ENCODE data around the gene PSMD8. TPM values are rescaled to one million over a fixed set of nuclear protein-coding genes. Genes with fewer than 3 reads are reported as not detected.

PSMD8 gene
- total RNA-seq, 1 donor from 2014 or later: 215 TPM

DNA sequence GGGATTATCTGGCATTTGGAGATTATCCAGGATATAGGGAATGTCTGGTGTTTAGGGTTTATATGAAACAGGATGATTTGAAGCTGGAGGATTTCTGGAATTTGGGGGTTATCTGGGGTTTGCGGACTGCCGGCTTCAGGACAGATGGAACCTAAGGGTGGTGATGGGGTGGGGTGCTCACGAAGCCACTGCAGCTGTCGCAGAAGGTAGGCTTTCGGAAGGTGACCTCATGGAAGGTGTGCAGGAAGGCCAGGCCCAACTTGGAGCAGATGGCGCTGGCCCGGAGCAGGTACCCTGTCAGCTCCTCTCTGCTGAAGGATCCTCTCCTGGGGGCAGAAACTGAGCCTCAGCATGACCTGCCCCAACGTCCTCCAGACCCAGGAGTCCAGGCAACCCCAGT, 38.1 kb downstream of the PSMD8 start:
- no peak overlapping the region for H3K27ac Mint-ChIP-seq (ENCODE audit: unreplicated experiment)
- Histone ChIP-seq H3K9me3 (ENCODE audit: insufficient read depth, low read depth, low read length) (no peaks in the 10 kb centered on the region), H3K4me3 (ENCODE audit: insufficient read depth, low read depth, low read length) (no peak overlapping the region), H3K79me2 (ENCODE audit: insufficient read depth, low read length) (no peaks in the 10 kb centered on the region), H4K20me1 (ENCODE audit: insufficient read depth, low read length) (no peaks in the 10 kb centered on the region), H3K4me1 (ENCODE audit: insufficient read depth, low read length) (no peaks in the 10 kb centered on the region), H3K27ac (ENCODE audit: low read depth, low read length) (no peak overlapping the region), H3K36me3 (ENCODE audit: insufficient read depth, low read length) (no peaks in the 10 kb centered on the region), H2AFZ (ENCODE audit: low read depth, low read length) (no peak overlapping the region), H3K4me2 (ENCODE audit: low read length) (no peak overlapping the region), H3K27me3 (ENCODE audit: insufficient read depth, low read length) (peaks cover 1% of the 10 kb centered on the region), H3K9ac (ENCODE audit: low read length) (no peak overlapping the region)
- TF ChIP-seq, protein P1, sequence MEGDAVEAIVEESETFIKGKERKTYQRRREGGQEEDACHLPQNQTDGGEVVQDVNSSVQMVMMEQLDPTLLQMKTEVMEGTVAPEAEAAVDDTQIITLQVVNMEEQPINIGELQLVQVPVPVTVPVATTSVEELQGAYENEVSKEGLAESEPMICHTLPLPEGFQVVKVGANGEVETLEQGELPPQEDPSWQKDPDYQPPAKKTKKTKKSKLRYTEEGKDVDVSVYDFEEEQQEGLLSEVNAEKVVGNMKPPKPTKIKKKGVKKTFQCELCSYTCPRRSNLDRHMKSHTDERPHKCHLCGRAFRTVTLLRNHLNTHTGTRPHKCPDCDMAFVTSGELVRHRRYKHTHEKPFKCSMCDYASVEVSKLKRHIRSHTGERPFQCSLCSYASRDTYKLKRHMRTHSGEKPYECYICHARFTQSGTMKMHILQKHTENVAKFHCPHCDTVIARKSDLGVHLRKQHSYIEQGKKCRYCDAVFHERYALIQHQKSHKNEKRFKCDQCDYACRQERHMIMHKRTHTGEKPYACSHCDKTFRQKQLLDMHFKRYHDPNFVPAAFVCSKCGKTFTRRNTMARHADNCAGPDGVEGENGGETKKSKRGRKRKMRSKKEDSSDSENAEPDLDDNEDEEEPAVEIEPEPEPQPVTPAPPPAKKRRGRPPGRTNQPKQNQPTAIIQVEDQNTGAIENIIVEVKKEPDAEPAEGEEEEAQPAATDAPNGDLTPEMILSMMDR (IDR thresholded peaks at IDR 0.05; ENCODE audit: insufficient read depth, low read depth, low read length): no peak
- no peak for TF ChIP-seq EZH2 (IDR thresholded peaks at IDR 0.05; ENCODE audit: insufficient read depth, low read length)
- no peak overlapping the region for H3K4me3 Mint-ChIP-seq (ENCODE audit: unreplicated experiment)
- H3K27me3 Mint-ChIP-seq (ENCODE audit: low read depth, unreplicated experiment): peaks cover 20% of the 10 kb centered on the region
- peaks cover 8% of the 10 kb centered on the region for H3K36me3 Mint-ChIP-seq (ENCODE audit: low read depth, unreplicated experiment)
- H3K9me3 Mint-ChIP-seq (ENCODE audit: unreplicated experiment): peaks cover 6% of the 10 kb centered on the region
- peaks cover 3% of the 10 kb centered on the region for H3K4me1 Mint-ChIP-seq (ENCODE audit: low read depth, unreplicated experiment)
- FAIRE-seq (no peak), DNase-seq (ENCODE audit: low read depth) (no peak)

DNA sequence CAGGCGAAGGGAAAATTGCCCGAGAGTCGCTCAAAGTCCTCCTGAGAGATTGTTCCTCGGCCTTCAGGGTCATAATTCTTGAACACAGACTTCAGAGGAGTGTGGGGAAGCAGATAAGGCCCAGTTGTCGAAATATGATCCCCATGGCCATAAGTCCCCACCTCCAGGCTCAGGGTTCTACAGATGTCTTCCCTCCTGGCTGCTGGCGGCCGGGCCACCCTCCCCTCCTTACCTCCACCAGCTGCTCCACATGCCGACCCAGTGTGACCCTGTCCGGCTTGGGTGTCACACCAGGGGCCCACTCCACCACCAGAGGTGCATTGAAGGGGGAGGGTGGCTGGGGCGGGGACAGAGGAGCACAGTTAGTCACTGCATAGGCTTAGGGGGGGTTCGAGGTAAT, 38.6 kb downstream of the PSMD8 start:
- Mint-ChIP-seq H3K36me3 (ENCODE audit: low read depth, unreplicated experiment) (peaks cover 8% of the 10 kb centered on the region), H3K4me3 (ENCODE audit: unreplicated experiment) (no peak overlapping the region), H3K27ac (ENCODE audit: unreplicated experiment) (no peak overlapping the region), H3K9me3 (ENCODE audit: unreplicated experiment) (peaks cover 6% of the 10 kb centered on the region), H3K4me1 (ENCODE audit: low read depth, unreplicated experiment) (peaks cover 3% of the 10 kb centered on the region), H3K27me3 (ENCODE audit: low read depth, unreplicated experiment) (peaks cover 24% of the 10 kb centered on the region)
- no peak overlapping the region for H3K9ac ChIP-seq (ENCODE audit: low read length)
- H3K36me3 ChIP-seq (ENCODE audit: insufficient read depth, low read length): no peaks in the 10 kb centered on the region
- H4K20me1 ChIP-seq (ENCODE audit: insufficient read depth, low read length): no peaks in the 10 kb centered on the region
- TF ChIP-seq, protein P1 (IDR thresholded peaks at IDR 0.05; ENCODE audit: insufficient read depth, low read depth, low read length): no peak
- TF ChIP-seq EZH2 (IDR thresholded peaks at IDR 0.05; ENCODE audit: insufficient read depth, low read length): no peak
- no peak for DNase-seq (ENCODE audit: low read depth)
- no peaks in the 10 kb centered on the region for H3K4me1 ChIP-seq (ENCODE audit: insufficient read depth, low read length)
- H3K79me2 ChIP-seq (ENCODE audit: insufficient read depth, low read length): no peaks in the 10 kb centered on the region
- H3K27ac ChIP-seq (ENCODE audit: low read depth, low read length): no peak overlapping the region
- no peak overlapping the region for H3K4me2 ChIP-seq (ENCODE audit: low read length)
- H3K4me3 ChIP-seq (ENCODE audit: insufficient read depth, low read depth, low read length): no peak overlapping the region
- no peak overlapping the region for H2AFZ ChIP-seq (ENCODE audit: low read depth, low read length)
- no peak for FAIRE-seq
- H3K9me3 ChIP-seq (ENCODE audit: insufficient read depth, low read depth, low read length): no peaks in the 10 kb centered on the region
- H3K27me3 ChIP-seq (ENCODE audit: insufficient read depth, low read length): peaks cover 5% of the 10 kb centered on the region

DNA sequence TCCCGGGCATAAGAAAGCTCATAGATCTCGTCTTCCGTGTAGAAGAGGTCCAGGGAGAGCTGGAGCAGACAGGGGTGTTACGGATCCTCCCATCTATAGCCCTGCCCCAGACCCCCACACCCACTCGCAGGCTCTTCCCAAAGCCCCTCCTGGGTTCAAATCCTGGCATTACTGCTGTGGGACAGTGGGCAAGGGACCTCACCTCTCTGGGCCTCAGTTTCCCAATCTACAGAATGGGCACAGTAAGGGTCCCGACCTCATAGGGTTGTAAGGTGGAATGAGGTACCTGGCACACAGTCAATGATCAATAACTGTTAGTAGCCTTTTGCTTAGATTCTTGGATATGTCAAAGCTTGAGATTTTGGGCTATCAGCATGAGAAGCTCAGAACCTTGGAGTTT, 39.0 kb downstream of the PSMD8 start:
- peaks cover 8% of the 10 kb centered on the region for H3K27me3 ChIP-seq (ENCODE audit: insufficient read depth, low read length)
- no peaks in the 10 kb centered on the region for H3K36me3 ChIP-seq (ENCODE audit: insufficient read depth, low read length)
- TF ChIP-seq EZH2 (IDR thresholded peaks at IDR 0.05; ENCODE audit: insufficient read depth, low read length): no peak
- TF ChIP-seq, protein P1 (IDR thresholded peaks at IDR 0.05; ENCODE audit: insufficient read depth, low read depth, low read length): no peak
- Mint-ChIP-seq H3K4me1 (ENCODE audit: low read depth, unreplicated experiment) (peaks cover 3% of the 10 kb centered on the region), H3K36me3 (ENCODE audit: low read depth, unreplicated experiment) (peaks cover 8% of the 10 kb centered on the region), H3K4me3 (ENCODE audit: unreplicated experiment) (no peak overlapping the region), H3K9me3 (ENCODE audit: unreplicated experiment) (peaks cover 6% of the 10 kb centered on the region), H3K27ac (ENCODE audit: unreplicated experiment) (no peak overlapping the region), H3K27me3 (ENCODE audit: low read depth, unreplicated experiment) (peaks cover 26% of the 10 kb centered on the region)
- H2AFZ ChIP-seq (ENCODE audit: low read depth, low read length): no peak overlapping the region
- no peak overlapping the region for H3K9ac ChIP-seq (ENCODE audit: low read length)
- no peaks in the 10 kb centered on the region for H3K4me1 ChIP-seq (ENCODE audit: insufficient read depth, low read length)
- no peaks in the 10 kb centered on the region for H4K20me1 ChIP-seq (ENCODE audit: insufficient read depth, low read length)
- no peak overlapping the region for H3K4me3 ChIP-seq (ENCODE audit: insufficient read depth, low read depth, low read length)
- FAIRE-seq: no peak
- H3K9me3 ChIP-seq (ENCODE audit: insufficient read depth, low read depth, low read length): no peaks in the 10 kb centered on the region
- H3K27ac ChIP-seq (ENCODE audit: low read depth, low read length): no peak overlapping the region
- no peak for DNase-seq (ENCODE audit: low read depth)
- no peaks in the 10 kb centered on the region for H3K79me2 ChIP-seq (ENCODE audit: insufficient read depth, low read length)
- no peak overlapping the region for H3K4me2 ChIP-seq (ENCODE audit: low read length)

Measured in astrocyte (in vitro differentiated cells and primary cell).